GM21529 (cell line): Measurements from ENCODE around the gene GALNT9.
"Not testable (repeated sequence)": the region's sequence is repeated elsewhere in the genome, so short reads cannot be mapped to it uniquely, and the experiment has no call there.

Source experiments
- ATAC-seq: cut with Tn5 transposase; IDR thresholded peaks from one replicate; pipeline ENCODE4 v1.9.1; 2021; ENCODE audit not compliant: unreplicated experiment

GALNT9 gene

GRCh38 chr12:132267873-132268272 is 61.5 kb downstream of the GALNT9 start:
- no peak for ATAC-seq

- no peak for ATAC-seq
Observed at GRCh38 chr12:132266802-132267201, 62.6 kb downstream of the GALNT9 start.

- no peak for ATAC-seq
Observed at GRCh38 chr12:132266370-132266769, 63.0 kb downstream of the GALNT9 start.

- ATAC-seq, result not testable (repeated sequence)
Observed at GRCh38 chr12:132265822-132266221, 63.6 kb downstream of the GALNT9 start.

GRCh38 chr12:132265056-132265800 is 64.2 kb downstream of the GALNT9 start:
- ATAC-seq, result no peak

- no peak for ATAC-seq
Observed at GRCh38 chr12:132264086-132265010, 65.0 kb downstream of the GALNT9 start.

- ATAC-seq, result no peak
Observed at GRCh38 chr12:132263451-132264049, 65.8 kb downstream of the GALNT9 start.

GRCh38 chr12:132263061-132263360 is 66.4 kb downstream of the GALNT9 start:
- no peak for ATAC-seq

GRCh38 chr12:132262256-132263060 is 66.9 kb downstream of the GALNT9 start:
- no peak for ATAC-seq

- no peak for ATAC-seq
Observed at GRCh38 chr12:132261328-132262138, 67.9 kb downstream of the GALNT9 start.

GRCh38 chr12:132260721-132261120 is 68.7 kb downstream of the GALNT9 start:
- no peak for ATAC-seq

- no peak for ATAC-seq
Observed at GRCh38 chr12:132259872-132260695, 69.3 kb downstream of the GALNT9 start.

- no peak for ATAC-seq
Observed at GRCh38 chr12:132259364-132259871, 70.0 kb downstream of the GALNT9 start.

- ATAC-seq, result no peak
Observed at GRCh38 chr12:132258543-132258942, 70.8 kb downstream of the GALNT9 start.

- no peak for ATAC-seq
Observed at GRCh38 chr12:132257955-132258490, 71.4 kb downstream of the GALNT9 start.

- ATAC-seq, result no peak
Observed at GRCh38 chr12:132257206-132257954, 72.0 kb downstream of the GALNT9 start.

- ATAC-seq, result no peak
Observed at GRCh38 chr12:132256646-132257045, 72.7 kb downstream of the GALNT9 start.

- ATAC-seq, result no peak
Observed at GRCh38 chr12:132255642-132256041, 73.7 kb downstream of the GALNT9 start.
